ENCODE data around the gene IFNB1.

The IFNB1 gene

GRCh38 chr9:21077781-21078180, at the start of gene IFNB1:
Gene IFNB1, minus strand, starts transcription at chr9:21077942. Its CDS starts 73 bp downstream, at chr9:21077869.
- DNase-seq (ENCODE audit: low read depth in 2 of 2) = no peak

GRCh38 chr9:21121595-21122251, 44.0 kb upstream of the IFNB1 start:
- no peak for DNase-seq (ENCODE audit: low read depth in 2 of 2)

GRCh38 chr9:21121079-21121478, 43.3 kb upstream of the IFNB1 start:
- DNase-seq (ENCODE audit: low read depth in 2 of 2) = no peak

GRCh38 chr9:21119093-21119770, 41.5 kb upstream of the IFNB1 start:
- no peak for DNase-seq (ENCODE audit: low read depth in 2 of 2)

GRCh38 chr9:21114311-21114710, 36.6 kb upstream of the IFNB1 start:
- no peak for DNase-seq (ENCODE audit: low read depth in 2 of 2)

GRCh38 chr9:21110708-21111576, 33.2 kb upstream of the IFNB1 start:
- DNase-seq (ENCODE audit: low read depth in 2 of 2) = no peak

- DNase-seq (ENCODE audit: low read depth in 2 of 2) = no peak
Measured at GRCh38 chr9:21104787-21105186, 27.0 kb upstream of the IFNB1 start.

GRCh38 chr9:21102305-21102704, 24.6 kb upstream of the IFNB1 start:
- DNase-seq (ENCODE audit: low read depth in 2 of 2) = no peak

GRCh38 chr9:21097817-21098216, 20.1 kb upstream of the IFNB1 start:
- no peak for DNase-seq (ENCODE audit: low read depth in 2 of 2)

- no peak for DNase-seq (ENCODE audit: low read depth in 2 of 2)
Measured at GRCh38 chr9:21096901-21097255, 19.1 kb upstream of the IFNB1 start.

- DNase-seq (ENCODE audit: low read depth in 2 of 2) = no peak
Measured at GRCh38 chr9:21096172-21096900, 18.6 kb upstream of the IFNB1 start.

GRCh38 chr9:21095561-21095960, 17.8 kb upstream of the IFNB1 start:
- DNase-seq (ENCODE audit: low read depth in 2 of 2) = no peak

GRCh38 chr9:21086538-21086937, 8.8 kb upstream of the IFNB1 start:
- no peak for DNase-seq (ENCODE audit: low read depth in 2 of 2)

- no peak for DNase-seq (ENCODE audit: low read depth in 2 of 2)
Measured at GRCh38 chr9:21085005-21085404, 7.3 kb upstream of the IFNB1 start.

- no peak for DNase-seq (ENCODE audit: low read depth in 2 of 2)
Measured at GRCh38 chr9:21084242-21084850, 6.6 kb upstream of the IFNB1 start.

- no peak for DNase-seq (ENCODE audit: low read depth in 2 of 2)
Measured at GRCh38 chr9:21082671-21083070, 4.9 kb upstream of the IFNB1 start.

GRCh38 chr9:21081999-21082398, 4.3 kb upstream of the IFNB1 start:
- no peak for DNase-seq (ENCODE audit: low read depth in 2 of 2)

- no peak for DNase-seq (ENCODE audit: low read depth in 2 of 2)
Measured at GRCh38 chr9:21081451-21081850, 3.7 kb upstream of the IFNB1 start.

GRCh38 chr9:21080793-21081192, 3.1 kb upstream of the IFNB1 start:
- DNase-seq (ENCODE audit: low read depth in 2 of 2) = no peak

- DNase-seq (ENCODE audit: low read depth in 2 of 2) = no peak
Measured at GRCh38 chr9:21078702-21079101, 960 bp upstream of the IFNB1 start.

GRCh38 chr9:21075484-21075883, 2.3 kb downstream of the IFNB1 start:
- DNase-seq (ENCODE audit: low read depth in 2 of 2) = no peak

- no peak for DNase-seq (ENCODE audit: low read depth in 2 of 2)
Measured at GRCh38 chr9:21070906-21071305, 6.8 kb downstream of the IFNB1 start.

All from stimulated activated CD8-positive, alpha-beta memory T cell treated with anti-CD3 and anti-CD28 coated beads, Interleukin-2, amount 100 ng/mL, for 48 hours (primary cell).